ENCODE results near the gene ANXA6.

ANXA6 gene

GRCh38 chr5:151108566-151108965 lies 49.0 kb downstream of the ANXA6 start:
- Histone ChIP-seq H3K9ac (ENCODE audit: low read depth, low read length) (no peak overlapping the region), H3K27me3 (ENCODE audit: insufficient read depth, low read length) (no peaks in the 10 kb centered on the region), H3K27ac (ENCODE audit: low read depth, low read length) (no peak overlapping the region), H3K36me3 (ENCODE audit: insufficient read depth, low read length) (peaks cover 40% of the 10 kb centered on the region), H3K9me3 (ENCODE audit: insufficient read depth, low read depth, low read length) (no peaks in the 10 kb centered on the region), H3K4me1 (ENCODE audit: insufficient read depth, low read length) (no peaks in the 10 kb centered on the region), H3K4me3 (ENCODE audit: low read length) (no peak overlapping the region)
- WGBS = 95% methylated on average over 8 of the region's 8 CpGs

- Histone ChIP-seq H3K9me3 (ENCODE audit: insufficient read depth, low read depth, low read length) (no peaks in the 10 kb centered on the region), H3K27me3 (ENCODE audit: insufficient read depth, low read length) (no peaks in the 10 kb centered on the region), H3K4me3 (ENCODE audit: low read length) (no peak overlapping the region), H3K27ac (ENCODE audit: low read depth, low read length) (no peak overlapping the region), H3K9ac (ENCODE audit: low read depth, low read length) (no peak overlapping the region), H3K4me1 (ENCODE audit: insufficient read depth, low read length) (no peaks in the 10 kb centered on the region), H3K36me3 (ENCODE audit: insufficient read depth, low read length) (peaks cover 39% of the 10 kb centered on the region)
- WGBS = 94% methylated on average over 11 of the region's 11 CpGs
Observed at GRCh38 chr5:151107738-151108520, 49.6 kb downstream of the ANXA6 start.

GRCh38 chr5:151107084-151107483 lies 50.5 kb downstream of the ANXA6 start:
- no peak overlapping the region for H3K4me3 ChIP-seq (ENCODE audit: low read length)
- no peak overlapping the region for H3K9ac ChIP-seq (ENCODE audit: low read depth, low read length)
- peaks cover 36% of the 10 kb centered on the region for H3K36me3 ChIP-seq (ENCODE audit: insufficient read depth, low read length)
- no peak overlapping the region for H3K27ac ChIP-seq (ENCODE audit: low read depth, low read length)
- H3K4me1 ChIP-seq (ENCODE audit: insufficient read depth, low read length) = no peaks in the 10 kb centered on the region
- no peaks in the 10 kb centered on the region for H3K9me3 ChIP-seq (ENCODE audit: insufficient read depth, low read depth, low read length)
- no peaks in the 10 kb centered on the region for H3K27me3 ChIP-seq (ENCODE audit: insufficient read depth, low read length)
- WGBS = 94% methylated on average over 7 of the region's 7 CpGs

- Histone ChIP-seq H3K4me1 (ENCODE audit: insufficient read depth, low read length) (no peaks in the 10 kb centered on the region), H3K27me3 (ENCODE audit: insufficient read depth, low read length) (no peaks in the 10 kb centered on the region), H3K36me3 (ENCODE audit: insufficient read depth, low read length) (peaks cover 37% of the 10 kb centered on the region), H3K9me3 (ENCODE audit: insufficient read depth, low read depth, low read length) (no peaks in the 10 kb centered on the region), H3K9ac (ENCODE audit: low read depth, low read length) (no peak overlapping the region), H3K4me3 (ENCODE audit: low read length) (no peak overlapping the region), H3K27ac (ENCODE audit: low read depth, low read length) (no peak overlapping the region)
- 94% methylated on average over 2 of the region's 2 CpGs for WGBS
Observed at GRCh38 chr5:151106509-151106908, 51.1 kb downstream of the ANXA6 start.

GRCh38 chr5:151106043-151106442 lies 51.5 kb downstream of the ANXA6 start:
- H3K4me3 ChIP-seq (ENCODE audit: low read length) = no peak overlapping the region
- no peaks in the 10 kb centered on the region for H3K9me3 ChIP-seq (ENCODE audit: insufficient read depth, low read depth, low read length)
- H3K9ac ChIP-seq (ENCODE audit: low read depth, low read length) = no peak overlapping the region
- peaks cover 37% of the 10 kb centered on the region for H3K36me3 ChIP-seq (ENCODE audit: insufficient read depth, low read length)
- no peaks in the 10 kb centered on the region for H3K27me3 ChIP-seq (ENCODE audit: insufficient read depth, low read length)
- WGBS = 95% methylated on average over 5 of the region's 5 CpGs
- H3K4me1 ChIP-seq (ENCODE audit: insufficient read depth, low read length) = no peaks in the 10 kb centered on the region
- H3K27ac ChIP-seq (ENCODE audit: low read depth, low read length) = no peak overlapping the region

- H3K4me1 ChIP-seq (ENCODE audit: insufficient read depth, low read length) = no peaks in the 10 kb centered on the region
- H3K27me3 ChIP-seq (ENCODE audit: insufficient read depth, low read length) = no peaks in the 10 kb centered on the region
- peaks cover 37% of the 10 kb centered on the region for H3K36me3 ChIP-seq (ENCODE audit: insufficient read depth, low read length)
- H3K9ac ChIP-seq (ENCODE audit: low read depth, low read length) = no peak overlapping the region
- no peak overlapping the region for H3K4me3 ChIP-seq (ENCODE audit: low read length)
- H3K27ac ChIP-seq (ENCODE audit: low read depth, low read length) = no peak overlapping the region
- WGBS = 94% methylated on average over 2 of the region's 2 CpGs
- H3K9me3 ChIP-seq (ENCODE audit: insufficient read depth, low read depth, low read length) = no peaks in the 10 kb centered on the region
Observed at GRCh38 chr5:151105561-151105960, 52.0 kb downstream of the ANXA6 start.

- no peak overlapping the region for H3K27ac ChIP-seq (ENCODE audit: low read depth, low read length)
- peaks cover 37% of the 10 kb centered on the region for H3K36me3 ChIP-seq (ENCODE audit: insufficient read depth, low read length)
- no peaks in the 10 kb centered on the region for H3K27me3 ChIP-seq (ENCODE audit: insufficient read depth, low read length)
- 94% methylated on average over 5 of the region's 5 CpGs for WGBS
- H3K9ac ChIP-seq (ENCODE audit: low read depth, low read length) = no peak overlapping the region
- H3K4me3 ChIP-seq (ENCODE audit: low read length) = no peak overlapping the region
- no peaks in the 10 kb centered on the region for H3K9me3 ChIP-seq (ENCODE audit: insufficient read depth, low read depth, low read length)
- H3K4me1 ChIP-seq (ENCODE audit: insufficient read depth, low read length) = no peaks in the 10 kb centered on the region
Observed at GRCh38 chr5:151104795-151105194, 52.8 kb downstream of the ANXA6 start.

GRCh38 chr5:151101746-151102145 lies 55.8 kb downstream of the ANXA6 start:
- no peak overlapping the region for H3K4me3 ChIP-seq (ENCODE audit: low read length)
- H3K27ac ChIP-seq (ENCODE audit: low read depth, low read length) = no peak overlapping the region
- H3K4me1 ChIP-seq (ENCODE audit: insufficient read depth, low read length) = no peaks in the 10 kb centered on the region
- no peaks in the 10 kb centered on the region for H3K9me3 ChIP-seq (ENCODE audit: insufficient read depth, low read depth, low read length)
- no peak overlapping the region for H3K9ac ChIP-seq (ENCODE audit: low read depth, low read length)
- WGBS = 95% methylated on average over 4 of the region's 4 CpGs
- peaks cover 14% of the 10 kb centered on the region for H3K36me3 ChIP-seq (ENCODE audit: insufficient read depth, low read length)
- H3K27me3 ChIP-seq (ENCODE audit: insufficient read depth, low read length) = no peaks in the 10 kb centered on the region

GRCh38 chr5:151101151-151101550 lies 56.4 kb downstream of the ANXA6 start:
- Histone ChIP-seq H3K9me3 (ENCODE audit: insufficient read depth, low read depth, low read length) (no peaks in the 10 kb centered on the region), H3K27me3 (ENCODE audit: insufficient read depth, low read length) (no peaks in the 10 kb centered on the region), H3K4me1 (ENCODE audit: insufficient read depth, low read length) (peaks cover under 1% of the 10 kb centered on the region; the same call in 1 of the 2 replicates), H3K27ac (ENCODE audit: low read depth, low read length) (no peak overlapping the region), H3K4me3 (ENCODE audit: low read length) (no peak overlapping the region), H3K9ac (ENCODE audit: low read depth, low read length) (no peak overlapping the region), H3K36me3 (ENCODE audit: insufficient read depth, low read length) (peaks cover 14% of the 10 kb centered on the region)
- WGBS = 95% methylated on average over 9 of the region's 9 CpGs

- H3K27ac ChIP-seq (ENCODE audit: low read depth, low read length) = no peak overlapping the region
- no peaks in the 10 kb centered on the region for H3K9me3 ChIP-seq (ENCODE audit: insufficient read depth, low read depth, low read length)
- H3K4me3 ChIP-seq (ENCODE audit: low read length) = no peak overlapping the region
- peaks cover 14% of the 10 kb centered on the region; the same call in 1 of the 2 replicates for H3K36me3 ChIP-seq (ENCODE audit: insufficient read depth, low read length)
- 70% methylated on average over 4 of the region's 4 CpGs for WGBS
- peaks cover 3% of the 10 kb centered on the region; the same call in 1 of the 2 replicates for H3K4me1 ChIP-seq (ENCODE audit: insufficient read depth, low read length)
- no peak overlapping the region for H3K9ac ChIP-seq (ENCODE audit: low read depth, low read length)
- H3K27me3 ChIP-seq (ENCODE audit: insufficient read depth, low read length) = no peaks in the 10 kb centered on the region
Observed at GRCh38 chr5:151100681-151101080, 56.9 kb downstream of the ANXA6 start.

- Histone ChIP-seq H3K9ac (ENCODE audit: low read depth, low read length) (no peak overlapping the region), H3K36me3 (ENCODE audit: insufficient read depth, low read length) (peaks cover 4% of the 10 kb centered on the region; the same call in 1 of the 2 replicates), H3K9me3 (ENCODE audit: insufficient read depth, low read depth, low read length) (no peaks in the 10 kb centered on the region), H3K4me3 (ENCODE audit: low read length) (no peak overlapping the region), H3K27ac (ENCODE audit: low read depth, low read length) (no peak overlapping the region), H3K27me3 (ENCODE audit: insufficient read depth, low read length) (no peaks in the 10 kb centered on the region), H3K4me1 (ENCODE audit: insufficient read depth, low read length) (peaks cover 21% of the 10 kb centered on the region)
- 88% methylated on average over 4 of the region's 4 CpGs for WGBS
Observed at GRCh38 chr5:151098768-151099121, 58.8 kb downstream of the ANXA6 start.
